HEK293 (cell line): ENCODE results near the gene MARCHF5.

Experiments used
- ZBTB11 ChIP-seq: fragments of 450-650 bp; formaldehyde crosslinking; conservative IDR thresholded peaks from 2 replicates; pipeline ENCODE4 v1.5.1; 2016; ENCODE audit warnings: low read depth, missing biosample characterization, missing genetic modification characterization
- ZNF132 ChIP-seq: fragments of 450-650 bp; formaldehyde crosslinking; IDR thresholded peaks from 2 replicates; pipeline ENCODE4 v1.5.1; 2017; ENCODE audit warnings: missing biosample characterization, missing genetic modification characterization, borderline replicate concordance
- ZNF23 ChIP-seq: fragments of 450-650 bp; formaldehyde crosslinking; IDR thresholded peaks from 2 replicates; pipeline ENCODE4 v1.5.1; 2016; ENCODE audit warnings: missing biosample characterization, missing genetic modification characterization, borderline replicate concordance
- ZNF335 ChIP-seq: fragments of 450-650 bp; formaldehyde crosslinking; conservative IDR thresholded peaks from 2 replicates; pipeline ENCODE4 v1.5.1; 2016; ENCODE audit warnings: missing biosample characterization, missing genetic modification characterization
- ZNF37A ChIP-seq: fragments of 450-650 bp; IDR thresholded peaks from 2 replicates; pipeline ENCODE4 v1.5.1; 2018; ENCODE audit warnings: missing biosample characterization, missing genetic modification characterization
- ZNF394 ChIP-seq: fragments of 450-650 bp; formaldehyde crosslinking; IDR thresholded peaks from 2 replicates; pipeline ENCODE4 v1.5.1; 2016; ENCODE audit warnings: missing biosample characterization, missing genetic modification characterization, mild to moderate bottlenecking, moderate library complexity, borderline replicate concordance
- ZNF473 ChIP-seq: fragments of 450-650 bp; formaldehyde crosslinking; IDR thresholded peaks from 2 replicates; pipeline ENCODE4 v1.5.1; 2017; ENCODE audit warnings: missing biosample characterization, missing genetic modification characterization
- ZNF501 ChIP-seq: fragments of 450-650 bp; formaldehyde crosslinking; IDR thresholded peaks from 2 replicates; pipeline ENCODE4 v1.5.1; 2016; ENCODE audit warnings: missing biosample characterization, missing genetic modification characterization
- ZNF548 ChIP-seq: fragments of 450-650 bp; formaldehyde crosslinking; IDR thresholded peaks from 2 replicates; pipeline ENCODE4 v1.5.1; 2016; ENCODE audit warnings: missing biosample characterization, missing genetic modification characterization
- ZNF555 ChIP-seq: fragments of 450-650 bp; formaldehyde crosslinking; conservative IDR thresholded peaks from 2 replicates; pipeline ENCODE4 v1.5.1; 2017; ENCODE audit warnings: missing biosample characterization, mild to moderate bottlenecking, missing genetic modification characterization, inconsistent platforms
- ZNF571 ChIP-seq: fragments of 450-650 bp; formaldehyde crosslinking; IDR thresholded peaks from 2 replicates; pipeline ENCODE4 v1.5.0; 2017; ENCODE audit warnings: missing biosample characterization, missing genetic modification characterization
- ZNF585B ChIP-seq: fragments of 450-650 bp; formaldehyde crosslinking; IDR thresholded peaks from 2 replicates; pipeline ENCODE4 v1.5.1; 2016; ENCODE audit warnings: missing biosample characterization, missing genetic modification characterization
- ZNF677 ChIP-seq: fragments of 450-650 bp; IDR thresholded peaks from 2 replicates; pipeline ENCODE4 v1.5.0; 2018; ENCODE audit warnings: missing biosample characterization, mild to moderate bottlenecking, missing genetic modification characterization, moderate library complexity
- ZSCAN16 ChIP-seq: fragments of 450-650 bp; formaldehyde crosslinking; IDR thresholded peaks from 2 replicates; pipeline ENCODE4 v1.5.1; 2016; ENCODE audit warnings: missing biosample characterization, missing genetic modification characterization
- ZSCAN23 ChIP-seq: fragments of 450-650 bp; formaldehyde crosslinking; IDR thresholded peaks from 2 replicates; pipeline ENCODE4 v1.5.1; 2016; ENCODE audit warnings: missing biosample characterization, missing genetic modification characterization
- TF ChIP-seq, protein P1 (sequence below): fragments of 450-650 bp; formaldehyde crosslinking; IDR thresholded peaks from 2 replicates; pipeline ENCODE4 v1.5.1; 2016; ENCODE audit warnings: missing biosample characterization, missing genetic modification characterization
- TF ChIP-seq, protein P2 (sequence below): fragments of 450-650 bp; formaldehyde crosslinking; IDR thresholded peaks from 2 replicates; pipeline ENCODE4 v1.5.1; 2017; ENCODE audit warnings: missing biosample characterization, missing genetic modification characterization
- TF ChIP-seq, protein P3 (sequence below): fragments of 450-650 bp; IDR thresholded peaks from 2 replicates; pipeline ENCODE4 v1.5.1; 2018; ENCODE audit warnings: missing biosample characterization, missing genetic modification characterization
- TF ChIP-seq, protein P4 (sequence below): fragments of 450-650 bp; formaldehyde crosslinking; IDR thresholded peaks from 2 replicates; pipeline ENCODE4 v1.5.1; 2016; ENCODE audit warnings: missing biosample characterization, missing genetic modification characterization
- TF ChIP-seq, protein P5 (sequence below): fragments of 450-650 bp; formaldehyde crosslinking; IDR thresholded peaks from 2 replicates; pipeline ENCODE4 v1.5.1; 2016; ENCODE audit warnings: missing biosample characterization, missing genetic modification characterization
- TF ChIP-seq, protein P6 (sequence below): fragments of 450-650 bp; formaldehyde crosslinking; IDR thresholded peaks from 2 replicates; pipeline ENCODE4 v1.5.1; 2017; ENCODE audit warnings: missing biosample characterization, missing genetic modification characterization
- TF ChIP-seq, protein P7 (sequence below): IDR thresholded peaks from 2 replicates; pipeline ENCODE4 v1.6.1; 2011; ENCODE audit warnings: mild to moderate bottlenecking, low read depth, low read length, borderline replicate concordance

The MARCHF5 gene

GRCh38 chr10:92290837-92291615 lies at the start of gene MARCHF5, which contains the start of gene CPEB3 (continued):
- TF ChIP-seq ZBTB11 = peak; percentile 96
- peak; percentile 72 for TF ChIP-seq ZNF677 (tag by site-specific recombination)
- TF ChIP-seq ZSCAN23 (tag by site-specific recombination) = no peak
- peak; percentile 5; the same call in 1 of the 2 replicates for TF ChIP-seq ZNF394 (tag by site-specific recombination)
- no peak for TF ChIP-seq ZNF555 (tag by site-specific recombination)
- TF ChIP-seq, protein P1, sequence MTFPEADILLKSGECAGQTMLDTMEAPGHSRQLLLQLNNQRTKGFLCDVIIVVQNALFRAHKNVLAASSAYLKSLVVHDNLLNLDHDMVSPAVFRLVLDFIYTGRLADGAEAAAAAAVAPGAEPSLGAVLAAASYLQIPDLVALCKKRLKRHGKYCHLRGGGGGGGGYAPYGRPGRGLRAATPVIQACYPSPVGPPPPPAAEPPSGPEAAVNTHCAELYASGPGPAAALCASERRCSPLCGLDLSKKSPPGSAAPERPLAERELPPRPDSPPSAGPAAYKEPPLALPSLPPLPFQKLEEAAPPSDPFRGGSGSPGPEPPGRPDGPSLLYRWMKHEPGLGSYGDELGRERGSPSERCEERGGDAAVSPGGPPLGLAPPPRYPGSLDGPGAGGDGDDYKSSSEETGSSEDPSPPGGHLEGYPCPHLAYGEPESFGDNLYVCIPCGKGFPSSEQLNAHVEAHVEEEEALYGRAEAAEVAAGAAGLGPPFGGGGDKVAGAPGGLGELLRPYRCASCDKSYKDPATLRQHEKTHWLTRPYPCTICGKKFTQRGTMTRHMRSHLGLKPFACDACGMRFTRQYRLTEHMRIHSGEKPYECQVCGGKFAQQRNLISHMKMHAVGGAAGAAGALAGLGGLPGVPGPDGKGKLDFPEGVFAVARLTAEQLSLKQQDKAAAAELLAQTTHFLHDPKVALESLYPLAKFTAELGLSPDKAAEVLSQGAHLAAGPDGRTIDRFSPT (tag by site-specific recombination) = no peak
- TF ChIP-seq, protein P2, sequence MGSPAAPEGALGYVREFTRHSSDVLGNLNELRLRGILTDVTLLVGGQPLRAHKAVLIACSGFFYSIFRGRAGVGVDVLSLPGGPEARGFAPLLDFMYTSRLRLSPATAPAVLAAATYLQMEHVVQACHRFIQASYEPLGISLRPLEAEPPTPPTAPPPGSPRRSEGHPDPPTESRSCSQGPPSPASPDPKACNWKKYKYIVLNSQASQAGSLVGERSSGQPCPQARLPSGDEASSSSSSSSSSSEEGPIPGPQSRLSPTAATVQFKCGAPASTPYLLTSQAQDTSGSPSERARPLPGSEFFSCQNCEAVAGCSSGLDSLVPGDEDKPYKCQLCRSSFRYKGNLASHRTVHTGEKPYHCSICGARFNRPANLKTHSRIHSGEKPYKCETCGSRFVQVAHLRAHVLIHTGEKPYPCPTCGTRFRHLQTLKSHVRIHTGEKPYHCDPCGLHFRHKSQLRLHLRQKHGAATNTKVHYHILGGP (tag by site-specific recombination) = peak; percentile 90
- peak; percentile 36; the same call in 1 of the 2 replicates for TF ChIP-seq ZNF501 (tag by site-specific recombination)
- TF ChIP-seq ZNF585B (tag by site-specific recombination) = no peak
- TF ChIP-seq ZNF473 (tag by site-specific recombination) = no peak
- TF ChIP-seq ZNF23 (tag by site-specific recombination) = no peak
- TF ChIP-seq ZNF37A (tag by site-specific recombination) = no peak
- TF ChIP-seq ZNF132 (tag by site-specific recombination) = no peak
- TF ChIP-seq, protein P3, sequence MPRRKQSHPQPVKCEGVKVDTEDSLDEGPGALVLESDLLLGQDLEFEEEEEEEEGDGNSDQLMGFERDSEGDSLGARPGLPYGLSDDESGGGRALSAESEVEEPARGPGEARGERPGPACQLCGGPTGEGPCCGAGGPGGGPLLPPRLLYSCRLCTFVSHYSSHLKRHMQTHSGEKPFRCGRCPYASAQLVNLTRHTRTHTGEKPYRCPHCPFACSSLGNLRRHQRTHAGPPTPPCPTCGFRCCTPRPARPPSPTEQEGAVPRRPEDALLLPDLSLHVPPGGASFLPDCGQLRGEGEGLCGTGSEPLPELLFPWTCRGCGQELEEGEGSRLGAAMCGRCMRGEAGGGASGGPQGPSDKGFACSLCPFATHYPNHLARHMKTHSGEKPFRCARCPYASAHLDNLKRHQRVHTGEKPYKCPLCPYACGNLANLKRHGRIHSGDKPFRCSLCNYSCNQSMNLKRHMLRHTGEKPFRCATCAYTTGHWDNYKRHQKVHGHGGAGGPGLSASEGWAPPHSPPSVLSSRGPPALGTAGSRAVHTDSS (tag by site-specific recombination) = no peak
- TF ChIP-seq ZNF548 (tag by site-specific recombination) = no peak
- TF ChIP-seq ZNF335 (tag by site-specific recombination) = peak; percentile 99
- TF ChIP-seq ZSCAN16 = no peak; the same call in 1 of the 2 replicates
- TF ChIP-seq, protein P4, sequence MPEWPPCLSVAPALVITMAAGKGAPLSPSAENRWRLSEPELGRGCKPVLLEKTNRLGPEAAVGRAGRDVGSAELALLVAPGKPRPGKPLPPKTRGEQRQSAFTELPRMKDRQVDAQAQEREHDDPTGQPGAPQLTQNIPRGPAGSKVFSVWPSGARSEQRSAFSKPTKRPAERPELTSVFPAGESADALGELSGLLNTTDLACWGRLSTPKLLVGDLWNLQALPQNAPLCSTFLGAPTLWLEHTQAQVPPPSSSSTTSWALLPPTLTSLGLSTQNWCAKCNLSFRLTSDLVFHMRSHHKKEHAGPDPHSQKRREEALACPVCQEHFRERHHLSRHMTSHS (tag by site-specific recombination) = no peak
- TF ChIP-seq, protein P5, sequence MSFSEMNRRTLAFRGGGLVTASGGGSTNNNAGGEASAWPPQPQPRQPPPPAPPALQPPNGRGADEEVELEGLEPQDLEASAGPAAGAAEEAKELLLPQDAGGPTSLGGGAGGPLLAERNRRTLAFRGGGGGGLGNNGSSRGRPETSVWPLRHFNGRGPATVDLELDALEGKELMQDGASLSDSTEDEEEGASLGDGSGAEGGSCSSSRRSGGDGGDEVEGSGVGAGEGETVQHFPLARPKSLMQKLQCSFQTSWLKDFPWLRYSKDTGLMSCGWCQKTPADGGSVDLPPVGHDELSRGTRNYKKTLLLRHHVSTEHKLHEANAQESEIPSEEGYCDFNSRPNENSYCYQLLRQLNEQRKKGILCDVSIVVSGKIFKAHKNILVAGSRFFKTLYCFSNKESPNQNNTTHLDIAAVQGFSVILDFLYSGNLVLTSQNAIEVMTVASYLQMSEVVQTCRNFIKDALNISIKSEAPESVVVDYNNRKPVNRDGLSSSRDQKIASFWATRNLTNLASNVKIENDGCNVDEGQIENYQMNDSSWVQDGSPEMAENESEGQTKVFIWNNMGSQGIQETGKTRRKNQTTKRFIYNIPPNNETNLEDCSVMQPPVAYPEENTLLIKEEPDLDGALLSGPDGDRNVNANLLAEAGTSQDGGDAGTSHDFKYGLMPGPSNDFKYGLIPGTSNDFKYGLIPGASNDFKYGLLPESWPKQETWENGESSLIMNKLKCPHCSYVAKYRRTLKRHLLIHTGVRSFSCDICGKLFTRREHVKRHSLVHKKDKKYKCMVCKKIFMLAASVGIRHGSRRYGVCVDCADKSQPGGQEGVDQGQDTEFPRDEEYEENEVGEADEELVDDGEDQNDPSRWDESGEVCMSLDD (tag by site-specific recombination) = 0 out of 2 replicates have a peak, but pooled peaks have one; percentile 25
- TF ChIP-seq, protein P6, sequence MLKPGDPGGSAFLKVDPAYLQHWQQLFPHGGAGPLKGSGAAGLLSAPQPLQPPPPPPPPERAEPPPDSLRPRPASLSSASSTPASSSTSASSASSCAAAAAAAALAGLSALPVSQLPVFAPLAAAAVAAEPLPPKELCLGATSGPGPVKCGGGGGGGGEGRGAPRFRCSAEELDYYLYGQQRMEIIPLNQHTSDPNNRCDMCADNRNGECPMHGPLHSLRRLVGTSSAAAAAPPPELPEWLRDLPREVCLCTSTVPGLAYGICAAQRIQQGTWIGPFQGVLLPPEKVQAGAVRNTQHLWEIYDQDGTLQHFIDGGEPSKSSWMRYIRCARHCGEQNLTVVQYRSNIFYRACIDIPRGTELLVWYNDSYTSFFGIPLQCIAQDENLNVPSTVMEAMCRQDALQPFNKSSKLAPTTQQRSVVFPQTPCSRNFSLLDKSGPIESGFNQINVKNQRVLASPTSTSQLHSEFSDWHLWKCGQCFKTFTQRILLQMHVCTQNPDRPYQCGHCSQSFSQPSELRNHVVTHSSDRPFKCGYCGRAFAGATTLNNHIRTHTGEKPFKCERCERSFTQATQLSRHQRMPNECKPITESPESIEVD (tag by site-specific recombination) = no peak
- TF ChIP-seq, protein P7, sequence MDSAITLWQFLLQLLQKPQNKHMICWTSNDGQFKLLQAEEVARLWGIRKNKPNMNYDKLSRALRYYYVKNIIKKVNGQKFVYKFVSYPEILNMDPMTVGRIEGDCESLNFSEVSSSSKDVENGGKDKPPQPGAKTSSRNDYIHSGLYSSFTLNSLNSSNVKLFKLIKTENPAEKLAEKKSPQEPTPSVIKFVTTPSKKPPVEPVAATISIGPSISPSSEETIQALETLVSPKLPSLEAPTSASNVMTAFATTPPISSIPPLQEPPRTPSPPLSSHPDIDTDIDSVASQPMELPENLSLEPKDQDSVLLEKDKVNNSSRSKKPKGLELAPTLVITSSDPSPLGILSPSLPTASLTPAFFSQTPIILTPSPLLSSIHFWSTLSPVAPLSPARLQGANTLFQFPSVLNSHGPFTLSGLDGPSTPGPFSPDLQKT = no peak; the same call in 1 of the 2 replicates
- TF ChIP-seq ZNF571 (tag by site-specific recombination) = no peak
